SK-N-SH treated with all-trans-retinoic acid at 6 μM for 48 hours (cell line): ENCODE measurements around the gene RNF167.

Experiments
- ARNTL ChIP-seq: fragments of 450-650 bp; formaldehyde crosslinking; IDR thresholded peaks from 2 replicates; pipeline ENCODE4 v1.5.0; 2020; ENCODE audit warnings: low read depth, mild to moderate bottlenecking, moderate library complexity, borderline replicate concordance
- CSRNP3 ChIP-seq: fragments of 250-450 bp; sonication (Bioruptor Pico); IDR thresholded peaks from 2 replicates; pipeline ENCODE4 v1.5.1; 2021; ENCODE audit warnings: mild to moderate bottlenecking, moderate library complexity
- PPARA ChIP-seq: fragments of 250-450 bp; sonication (Bioruptor Pico); IDR thresholded peaks from 2 replicates; pipeline ENCODE4 v1.5.0; 2020; ENCODE audit warnings: mild to moderate bottlenecking, borderline replicate concordance
- RARB ChIP-seq: fragments of 250-450 bp; sonication (Bioruptor Pico); IDR thresholded peaks from 2 replicates; pipeline ENCODE4 v1.8.0; 2021; ENCODE audit warnings: mild to moderate bottlenecking, moderate library complexity
- ZNF565 ChIP-seq: fragments of 450-650 bp; formaldehyde crosslinking; conservative IDR thresholded peaks from 2 replicates; pipeline ENCODE4 v1.5.0; 2020; ENCODE audit warnings: low read depth, mild to moderate bottlenecking, moderate library complexity
- ZNF8 ChIP-seq: fragments of 450-650 bp; formaldehyde crosslinking; IDR thresholded peaks from 2 replicates; pipeline ENCODE4 v1.5.0; 2020; ENCODE audit warnings: mild to moderate bottlenecking, moderate library complexity

GRCh38 chr17:4949321-4950074, 9.4 kb downstream of the RNF167 start:
- TF ChIP-seq CSRNP3 (CRISPR knock-in tag) (no peak), ZNF565 (CRISPR knock-in tag) (no peak), ARNTL (CRISPR knock-in tag) (no peak), ZNF8 (CRISPR knock-in tag) (no peak), RARB (CRISPR knock-in tag) (no peak), PPARA (no peak)
